Breast epithelium (tissue), 3 donors: ENCODE results near the gene FAM177B.

Source experiments
- CTCF ChIP-seq, 3 donors: fragments of 450-650 bp; IDR thresholded peaks; one replicate each; pipeline ENCODE4 v1.5.1; 2016 to 2017; ENCODE audit warnings: antibody characterized with exemption in 3 of 3, mild to moderate bottlenecking in 3 of 3, moderate library complexity in 3 of 3
- POLR2A ChIP-seq: fragments of 450-650 bp; IDR thresholded peaks from one replicate; pipeline ENCODE4 v1.6.1; 2016; ENCODE audit warnings: antibody characterized with exemption, mild to moderate bottlenecking, moderate library complexity
- POLR2AphosphoS5 ChIP-seq, 3 donors: sonication (generic); formaldehyde crosslinking; IDR thresholded peaks; one replicate each; pipeline ENCODE4 v1.6.1; 2017; ENCODE audit warnings: antibody characterized with exemption in 3 of 3

- TF ChIP-seq CTCF (IDR thresholded peaks at IDR 0.05) (no peak), POLR2A (no peak), POLR2AphosphoS5 (IDR thresholded peaks at IDR 0.05) (no peak)
Measured at GRCh38 chr1:222783051-222783450, 46.0 kb downstream of the FAM177B start.
